ENCODE results near the gene PATZ1.
"Not testable (repeated sequence)": the region's sequence is repeated elsewhere in the genome, so short reads cannot be mapped to it uniquely, and the experiment has no call there.

DNA sequence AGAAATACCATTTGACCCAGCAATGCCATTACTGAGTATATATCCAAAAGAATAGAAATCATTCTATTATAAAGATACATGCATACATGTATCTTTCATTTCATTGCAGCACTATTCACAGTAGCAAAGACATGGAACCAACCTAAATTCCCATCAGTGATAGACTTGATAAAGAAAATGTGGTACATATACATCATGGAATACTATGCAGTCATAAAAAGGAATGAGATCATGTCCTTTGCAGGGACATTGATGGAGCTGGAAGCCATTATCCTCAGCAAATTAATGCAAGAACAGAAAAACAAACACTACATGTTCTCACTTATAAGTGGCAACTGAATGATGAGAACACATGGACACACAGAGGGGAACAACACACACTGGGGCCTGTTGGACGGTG, 31.9 kb downstream of the PATZ1 start:
- TF ChIP-seq, protein P1, sequence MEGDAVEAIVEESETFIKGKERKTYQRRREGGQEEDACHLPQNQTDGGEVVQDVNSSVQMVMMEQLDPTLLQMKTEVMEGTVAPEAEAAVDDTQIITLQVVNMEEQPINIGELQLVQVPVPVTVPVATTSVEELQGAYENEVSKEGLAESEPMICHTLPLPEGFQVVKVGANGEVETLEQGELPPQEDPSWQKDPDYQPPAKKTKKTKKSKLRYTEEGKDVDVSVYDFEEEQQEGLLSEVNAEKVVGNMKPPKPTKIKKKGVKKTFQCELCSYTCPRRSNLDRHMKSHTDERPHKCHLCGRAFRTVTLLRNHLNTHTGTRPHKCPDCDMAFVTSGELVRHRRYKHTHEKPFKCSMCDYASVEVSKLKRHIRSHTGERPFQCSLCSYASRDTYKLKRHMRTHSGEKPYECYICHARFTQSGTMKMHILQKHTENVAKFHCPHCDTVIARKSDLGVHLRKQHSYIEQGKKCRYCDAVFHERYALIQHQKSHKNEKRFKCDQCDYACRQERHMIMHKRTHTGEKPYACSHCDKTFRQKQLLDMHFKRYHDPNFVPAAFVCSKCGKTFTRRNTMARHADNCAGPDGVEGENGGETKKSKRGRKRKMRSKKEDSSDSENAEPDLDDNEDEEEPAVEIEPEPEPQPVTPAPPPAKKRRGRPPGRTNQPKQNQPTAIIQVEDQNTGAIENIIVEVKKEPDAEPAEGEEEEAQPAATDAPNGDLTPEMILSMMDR (conservative IDR thresholded peaks at IDR 0.05), result not testable (repeated sequence)
- not testable (repeated sequence) for TF ChIP-seq EZH2 (IDR thresholded peaks at IDR 0.05; ENCODE audit: low read depth)
